ENCODE results near the gene AGPAT4. TPM values are rescaled to one million over a fixed set of nuclear protein-coding genes. Genes with fewer than 3 reads are reported as not detected.

Gene AGPAT4
- total RNA-seq, 2 donors from 2014 or later, result 7.6 to 12.1 TPM

DNA sequence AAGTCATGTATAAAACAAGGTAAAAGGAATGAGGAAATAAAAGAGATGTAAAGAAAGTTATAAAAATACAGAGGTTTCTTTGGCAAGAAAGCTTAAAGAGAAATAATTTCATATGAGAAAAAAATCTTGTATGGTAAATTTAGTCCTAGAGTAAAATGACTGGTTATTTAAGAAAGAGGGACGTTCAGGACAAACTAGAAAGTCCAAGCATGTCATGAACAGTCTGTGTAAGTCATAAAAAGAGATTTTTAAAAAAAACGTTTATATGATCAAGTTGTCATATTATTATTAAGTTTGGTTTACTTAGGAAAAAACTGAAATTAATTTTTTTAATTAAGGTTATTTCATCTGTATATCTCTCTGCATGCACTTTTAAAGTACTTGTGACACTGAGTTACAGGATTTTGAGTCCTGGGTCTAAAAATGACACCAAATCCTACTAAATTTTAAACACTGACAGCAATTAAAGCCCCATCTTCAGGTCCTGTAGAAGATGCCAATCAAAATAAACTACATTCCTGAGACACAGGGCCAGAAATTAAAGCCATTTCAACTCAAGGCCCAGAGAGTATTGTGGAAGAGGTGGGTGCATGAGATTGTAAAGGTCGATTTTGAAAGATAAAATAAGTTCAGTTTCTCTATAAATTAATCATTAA lies 62.4 kb downstream of the AGPAT4 start:
- ATAC-seq (no peak), DNase-seq (ENCODE audit: low spot score) (no peak)
- peaks cover 15 to 23% of the 10 kb centered on the region in 2 donors for H3K4me1 Mint-ChIP-seq (ENCODE audit: low read depth in 2 of 2)
- no peaks in the 10 kb centered on the region for H3K27me3 Mint-ChIP-seq
- H3K36me3 Mint-ChIP-seq, result peaks cover 14% of the 10 kb centered on the region
- no peaks in the 10 kb centered on the region for H3K9me3 Mint-ChIP-seq
- no peak overlapping the region for H3K27ac Mint-ChIP-seq
- no peak overlapping the region for H3K4me3 Mint-ChIP-seq

DNA sequence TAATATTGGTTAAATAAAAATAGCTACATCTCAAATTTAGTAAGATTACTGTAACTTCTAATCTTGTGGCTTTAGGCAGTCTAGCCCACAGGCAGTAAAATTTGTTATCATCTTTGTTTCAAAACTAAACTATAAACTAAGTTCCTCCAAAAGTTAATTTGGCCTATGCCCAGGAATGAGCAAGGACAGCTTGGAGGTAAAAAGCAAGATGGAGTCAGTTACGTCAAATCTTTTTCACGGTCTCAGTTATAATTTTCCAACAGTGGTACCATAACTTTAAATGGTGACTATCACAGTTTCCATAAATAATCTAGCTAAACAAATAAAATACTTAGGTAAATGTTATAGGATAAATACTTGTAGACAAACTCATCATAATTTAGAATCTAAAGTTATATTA lies 63.0 kb downstream of the AGPAT4 start:
- Mint-ChIP-seq H3K27me3 (no peaks in the 10 kb centered on the region), H3K27ac (no peak overlapping the region), H3K36me3 (peaks cover 14% of the 10 kb centered on the region)

DNA sequence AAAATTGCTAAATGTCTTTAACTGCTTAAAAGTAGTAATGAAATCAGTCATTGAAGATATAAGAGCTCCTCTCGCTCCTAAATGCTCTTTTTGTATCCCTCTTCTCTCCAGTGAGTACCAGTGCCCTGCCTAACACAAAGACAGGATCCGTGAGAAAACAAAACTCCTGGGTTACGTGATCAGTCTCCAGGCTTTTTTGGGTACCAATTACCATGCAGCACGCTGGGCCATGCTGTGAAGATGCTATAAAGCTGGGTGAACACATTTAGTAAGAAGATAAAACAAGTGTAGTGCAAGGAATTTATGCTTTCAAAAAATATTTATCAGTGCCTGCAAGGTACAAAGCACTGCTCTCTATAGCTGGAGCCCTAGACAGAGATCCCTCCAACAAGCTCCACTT lies 66.7 kb downstream of the AGPAT4 start:
- ATAC-seq, result no peak
- no peaks in the 10 kb centered on the region for H3K9me3 Mint-ChIP-seq
- H3K36me3 Mint-ChIP-seq, result peaks cover 10% of the 10 kb centered on the region
- H3K27ac Mint-ChIP-seq, result no peak overlapping the region
- no peak for DNase-seq (ENCODE audit: low spot score)
- peaks cover 15 to 29% of the 10 kb centered on the region in 2 donors for H3K4me1 Mint-ChIP-seq (ENCODE audit: low read depth in 2 of 2)
- no peak overlapping the region for H3K4me3 Mint-ChIP-seq
- no peaks in the 10 kb centered on the region for H3K27me3 Mint-ChIP-seq

More for the DNA sequence above, 63.0 kb downstream of the AGPAT4 start:
- peaks cover 15 to 23% of the 10 kb centered on the region in 2 donors for H3K4me1 Mint-ChIP-seq (ENCODE audit: low read depth in 2 of 2)
- H3K4me3 Mint-ChIP-seq, result no peak overlapping the region
- DNase-seq (ENCODE audit: low spot score), result no peak
- no peak for ATAC-seq
- no peaks in the 10 kb centered on the region for H3K9me3 Mint-ChIP-seq

DNA sequence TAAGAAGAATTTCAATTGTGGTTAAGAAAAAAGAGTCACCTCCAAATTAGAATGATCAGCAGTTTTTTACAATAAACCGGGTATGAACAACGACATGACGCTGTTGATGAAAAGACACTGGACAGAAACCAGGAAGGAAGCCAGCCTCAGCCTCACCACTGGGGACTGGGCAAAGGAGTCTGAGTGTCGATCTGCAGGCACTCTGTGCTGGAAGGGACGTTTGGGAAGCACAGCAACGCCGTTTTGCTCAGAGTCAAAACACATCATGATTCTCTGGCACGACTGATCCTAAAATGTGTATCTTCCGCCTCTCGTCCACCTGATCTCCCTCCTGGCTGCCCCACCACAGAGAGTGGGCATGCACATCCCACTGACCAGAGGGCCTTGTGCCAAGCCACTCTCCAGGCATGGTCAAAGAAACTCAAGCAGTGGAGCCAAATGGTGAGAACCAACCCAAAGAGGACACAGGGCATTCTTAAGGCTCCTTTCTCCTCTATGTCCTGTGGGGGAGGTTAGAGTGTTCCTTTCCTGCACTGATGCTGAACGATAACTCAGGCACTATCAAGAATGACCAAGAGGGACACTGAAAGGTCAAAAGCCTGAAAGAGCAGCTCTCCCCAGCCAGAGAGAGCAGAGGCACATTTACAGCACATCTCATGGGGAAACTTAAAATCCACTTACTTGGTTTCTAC lies 68.8 kb downstream of the AGPAT4 start:
- no peak overlapping the region for H3K4me3 Mint-ChIP-seq
- H3K4me1 Mint-ChIP-seq (ENCODE audit: low read depth in 2 of 2), result peaks cover 26 to 45% of the 10 kb centered on the region in 2 donors
- H3K36me3 Mint-ChIP-seq, result no peaks in the 10 kb centered on the region
- DNase-seq (ENCODE audit: low spot score) (no peak), ATAC-seq (no peak)
- H3K9me3 Mint-ChIP-seq, result no peaks in the 10 kb centered on the region
- H3K27me3 Mint-ChIP-seq, result no peaks in the 10 kb centered on the region
- no peak overlapping the region for H3K27ac Mint-ChIP-seq

DNA sequence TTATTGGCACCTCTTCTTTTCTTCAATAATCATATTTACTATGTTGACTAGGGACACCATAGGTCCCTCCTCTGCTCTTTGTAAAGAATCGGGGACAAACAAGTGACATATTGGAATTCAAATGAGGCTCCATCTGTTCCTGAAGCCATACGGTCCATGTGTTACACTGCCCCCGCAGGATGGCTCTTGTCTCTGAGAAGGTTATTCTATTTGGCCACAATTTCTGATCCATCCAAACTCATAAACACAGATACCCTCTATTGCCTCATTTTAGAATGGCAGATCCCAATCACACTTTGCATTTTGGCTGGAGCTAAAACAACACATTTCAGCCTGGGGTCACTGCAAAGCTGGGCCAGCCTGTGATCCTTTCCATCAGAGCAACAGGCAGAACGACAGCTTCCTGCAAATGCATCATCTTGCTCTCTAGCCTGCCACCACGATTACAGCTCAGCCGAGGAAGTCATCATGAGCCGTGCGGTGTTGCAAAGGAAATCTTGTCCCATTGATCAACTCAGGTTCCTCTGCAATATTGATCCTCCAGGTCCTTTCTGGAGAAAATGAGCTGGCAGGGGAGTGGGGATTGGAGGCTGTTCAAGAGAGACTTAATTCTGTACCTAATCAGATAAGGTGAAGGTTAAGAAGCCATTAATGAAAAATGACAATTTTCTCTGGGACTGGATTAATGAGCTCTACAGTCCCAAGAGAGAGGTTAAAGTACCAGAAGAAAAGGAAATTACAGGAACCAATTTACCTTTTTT lies 73.1 kb downstream of the AGPAT4 start:
- Mint-ChIP-seq H3K36me3 (no peaks in the 10 kb centered on the region), H3K4me1 (ENCODE audit: low read depth in 2 of 2) (peaks cover 11 to 38% of the 10 kb centered on the region in 2 donors), H3K9me3 (no peaks in the 10 kb centered on the region), H3K27me3 (no peaks in the 10 kb centered on the region), H3K27ac (no peak overlapping the region), H3K4me3 (no peak overlapping the region)
- no peak for ATAC-seq
- DNase-seq (ENCODE audit: low spot score), result no peak

DNA sequence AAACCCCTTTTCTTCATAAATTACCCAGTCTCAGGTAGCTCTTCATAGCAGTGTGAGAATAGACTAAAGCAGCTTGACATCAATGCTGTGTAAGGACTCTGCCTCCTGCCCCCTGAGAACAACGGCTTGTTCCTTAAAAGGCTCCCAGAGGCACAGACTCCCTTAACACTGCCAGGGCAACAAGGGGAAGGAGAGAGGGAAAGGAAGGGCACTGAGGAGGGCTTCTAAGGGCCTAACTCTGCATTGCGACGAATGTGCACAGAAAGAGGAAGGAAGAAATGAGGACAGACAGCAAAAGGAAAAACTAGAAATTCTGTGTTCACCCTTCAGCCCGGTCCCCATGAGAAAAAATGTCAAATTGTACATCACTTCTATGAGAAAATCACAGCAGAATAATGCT lies 74.0 kb downstream of the AGPAT4 start:
- no peak overlapping the region for H3K27ac Mint-ChIP-seq
- no peak for DNase-seq (ENCODE audit: low spot score)
- no peaks in the 10 kb centered on the region for H3K9me3 Mint-ChIP-seq
- H3K36me3 Mint-ChIP-seq, result no peaks in the 10 kb centered on the region
- H3K27me3 Mint-ChIP-seq, result no peaks in the 10 kb centered on the region
- H3K4me1 Mint-ChIP-seq (ENCODE audit: low read depth in 2 of 2), result peaks cover 11 to 33% of the 10 kb centered on the region in 2 donors
- no peak overlapping the region for H3K4me3 Mint-ChIP-seq
- no peak for ATAC-seq

DNA sequence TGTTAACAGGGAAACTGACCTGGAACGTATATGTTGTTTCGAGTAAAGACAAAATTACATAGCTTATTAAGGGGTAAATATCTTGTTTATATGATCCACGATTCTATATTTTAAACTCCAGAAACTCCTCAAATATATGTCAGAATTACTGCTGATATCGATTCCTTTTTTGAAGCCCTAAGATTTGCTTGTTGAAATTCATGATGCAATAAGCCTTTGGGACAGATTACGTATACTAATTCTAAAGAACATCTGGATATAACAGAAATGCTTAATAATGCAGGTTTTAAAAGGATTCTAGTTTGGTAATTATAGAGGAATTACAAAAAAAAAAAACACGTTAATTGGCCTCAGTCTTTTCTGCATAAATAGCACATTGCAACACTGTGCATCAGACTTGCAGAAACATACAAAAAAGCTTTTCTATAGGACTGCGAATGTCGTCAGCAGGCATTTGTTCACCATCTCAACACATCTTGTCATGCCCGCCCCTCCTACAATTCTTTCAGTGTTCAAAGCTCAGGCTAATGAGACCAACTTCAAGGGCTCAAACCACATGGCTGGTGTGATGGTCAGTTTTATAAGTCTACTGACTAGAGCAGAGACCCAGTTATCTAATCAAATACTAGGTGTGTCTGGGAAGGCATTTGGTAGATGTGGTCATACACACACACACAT lies 74.9 kb downstream of the AGPAT4 start:
- no peak for ATAC-seq
- peaks cover 4% of the 10 kb centered on the region for H3K36me3 Mint-ChIP-seq
- DNase-seq (ENCODE audit: low spot score), result no peak
- H3K27me3 Mint-ChIP-seq, result no peaks in the 10 kb centered on the region
- H3K27ac Mint-ChIP-seq, result no peak overlapping the region
- H3K4me3 Mint-ChIP-seq, result no peak overlapping the region
- peaks cover 4% of the 10 kb centered on the region for H3K9me3 Mint-ChIP-seq
- peaks cover 11 to 27% of the 10 kb centered on the region in 2 donors for H3K4me1 Mint-ChIP-seq (ENCODE audit: low read depth in 2 of 2)

DNA sequence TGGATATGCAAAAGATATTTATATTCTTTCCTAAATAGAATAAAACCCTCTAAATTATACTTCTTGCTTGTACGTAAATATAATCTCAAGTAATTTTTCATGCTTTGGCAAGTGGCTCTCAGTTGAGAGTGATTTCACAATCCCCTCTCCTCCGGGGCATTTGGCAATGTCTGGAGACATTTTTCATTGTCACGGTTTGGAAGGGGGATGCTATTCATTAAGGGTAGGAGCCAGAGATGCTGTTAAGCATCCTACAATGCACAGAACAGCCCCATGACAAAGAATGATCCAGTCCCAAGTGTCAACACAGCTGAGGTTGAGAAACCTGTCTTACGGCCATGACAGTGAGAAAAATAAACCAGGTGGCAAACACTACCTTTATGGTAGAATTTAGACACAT lies 75.7 kb downstream of the AGPAT4 start:
- Mint-ChIP-seq H3K9me3 (peaks cover 4% of the 10 kb centered on the region), H3K4me1 (ENCODE audit: low read depth in 2 of 2) (peaks cover 11 to 27% of the 10 kb centered on the region in 2 donors), H3K4me3 (no peak overlapping the region), H3K36me3 (peaks cover 6% of the 10 kb centered on the region), H3K27ac (no peak overlapping the region), H3K27me3 (no peaks in the 10 kb centered on the region)
- DNase-seq (ENCODE audit: low spot score) (no peak), ATAC-seq (no peak)

DNA sequence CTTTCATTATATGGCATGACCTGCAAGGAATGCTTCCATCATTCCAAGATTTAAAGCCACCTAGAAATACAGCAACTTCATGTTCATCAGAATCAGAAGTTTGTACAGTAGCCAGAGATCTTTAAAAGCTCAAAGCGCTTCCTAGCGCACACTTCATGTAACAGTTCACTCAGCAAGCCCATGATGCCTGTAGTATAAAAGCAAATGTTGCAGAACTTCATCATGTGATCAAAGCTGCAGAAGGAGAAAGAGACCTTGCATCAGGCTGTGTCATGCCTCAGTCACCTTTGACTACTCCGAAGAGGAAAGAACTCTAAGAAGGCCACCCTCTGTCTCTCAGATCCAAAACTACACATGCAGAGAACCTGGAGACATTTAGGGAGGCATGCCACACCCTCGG lies 78.5 kb downstream of the AGPAT4 start:
- Mint-ChIP-seq H3K27me3 (no peaks in the 10 kb centered on the region), H3K27ac (no peak overlapping the region), H3K4me3 (no peak overlapping the region), H3K36me3 (peaks cover 21% of the 10 kb centered on the region), H3K9me3 (peaks cover 12% of the 10 kb centered on the region), H3K4me1 (ENCODE audit: low read depth in 2 of 2) (peaks cover 3 to 8% of the 10 kb centered on the region in 2 donors)
- ATAC-seq, result no peak
- DNase-seq (ENCODE audit: low spot score), result no peak

DNA sequence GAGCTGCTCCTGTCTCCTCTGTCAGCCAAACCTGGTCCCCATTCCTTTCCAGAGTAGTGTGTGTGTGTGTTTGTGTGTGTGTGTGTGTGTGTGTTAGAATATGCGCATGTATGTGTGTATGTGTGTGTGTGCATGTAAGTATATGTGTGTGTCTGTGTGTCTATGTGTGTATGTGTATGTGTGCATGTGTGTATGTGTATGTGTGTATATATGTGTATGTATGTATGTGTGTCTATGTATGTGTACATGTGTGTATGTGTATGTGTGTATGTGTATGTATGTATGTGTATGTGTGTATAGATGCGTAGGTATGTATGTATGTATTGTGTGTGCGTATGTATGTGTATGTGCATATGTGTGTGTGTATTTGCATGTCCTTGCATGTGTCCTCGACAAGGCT lies 79.5 kb downstream of the AGPAT4 start:
- Mint-ChIP-seq H3K27ac (no peak overlapping the region), H3K4me1 (ENCODE audit: low read depth in 2 of 2) (peaks cover under 1 to 5% of the 10 kb centered on the region in 2 donors), H3K36me3 (peaks cover 21% of the 10 kb centered on the region), H3K27me3 (no peaks in the 10 kb centered on the region), H3K4me3 (no peak overlapping the region), H3K9me3 (peaks cover 12% of the 10 kb centered on the region)
- DNase-seq (ENCODE audit: low spot score) (no peak), ATAC-seq (no peak)

DNA sequence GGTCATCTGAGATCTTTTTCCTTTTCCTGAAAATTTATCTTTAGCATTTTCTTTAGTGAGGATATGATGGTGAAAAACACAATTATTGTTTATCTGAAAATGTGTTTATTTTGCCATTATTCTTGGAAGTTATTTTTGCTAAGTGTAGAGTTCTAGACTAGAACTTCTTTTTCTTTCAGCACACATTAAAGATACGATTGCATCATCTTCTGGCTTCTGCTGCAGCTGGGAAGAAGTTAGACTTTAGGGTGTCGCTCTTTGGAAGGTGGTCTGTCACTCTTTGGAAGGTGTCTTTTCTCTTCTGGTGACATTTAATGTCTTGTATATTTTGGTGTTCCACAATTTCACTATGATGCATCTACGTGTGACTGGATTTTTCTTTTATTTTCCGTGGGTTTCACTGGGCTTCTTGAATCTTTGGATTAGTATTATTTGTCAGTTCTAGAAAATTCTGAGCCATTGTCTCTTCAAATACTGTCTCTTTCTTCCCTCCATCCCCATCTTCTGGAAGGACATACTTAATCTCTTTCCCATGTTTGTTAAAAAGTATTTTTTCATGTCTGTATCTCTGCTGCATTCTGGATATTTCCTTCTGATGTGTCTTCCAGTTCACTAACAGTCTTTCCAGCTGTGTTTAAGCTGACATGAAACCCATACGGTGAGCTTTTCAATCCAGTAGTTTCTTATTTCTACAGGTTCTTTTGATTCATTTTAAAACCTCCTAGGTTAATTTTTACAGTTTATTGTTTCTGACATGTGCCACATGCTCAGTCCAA lies 81.0 kb downstream of the AGPAT4 start:
- Mint-ChIP-seq H3K4me1 (ENCODE audit: low read depth in 2 of 2) (peaks cover 0 to 5% of the 10 kb centered on the region in 2 donors), H3K27ac (no peak overlapping the region), H3K4me3 (no peak overlapping the region), H3K9me3 (peaks cover 12% of the 10 kb centered on the region), H3K27me3 (no peaks in the 10 kb centered on the region), H3K36me3 (peaks cover 21% of the 10 kb centered on the region)
- ATAC-seq (no peak), DNase-seq (ENCODE audit: low spot score) (no peak)

DNA sequence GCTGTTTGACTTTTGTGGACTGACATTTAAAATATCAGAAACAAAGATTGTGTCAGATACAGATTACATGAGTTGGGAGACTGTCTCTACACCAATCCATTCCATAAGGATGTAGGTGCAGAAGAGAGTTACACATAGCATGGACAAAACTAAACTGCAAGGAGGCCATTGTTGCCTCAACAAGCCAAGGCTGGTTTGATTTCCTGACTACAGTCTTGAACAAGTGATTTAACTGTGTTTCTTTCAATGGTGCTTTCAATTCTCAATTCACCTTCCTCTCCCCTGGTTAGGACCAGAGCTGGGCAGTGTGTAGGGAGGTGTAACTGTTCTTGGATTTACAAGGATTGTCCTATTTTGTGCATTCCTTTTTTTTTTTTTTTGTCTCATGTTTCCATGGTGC lies 82.2 kb downstream of the AGPAT4 start:
- peaks cover 6 to 11% of the 10 kb centered on the region in 2 donors for H3K4me1 Mint-ChIP-seq (ENCODE audit: low read depth in 2 of 2)
- H3K27ac Mint-ChIP-seq, result no peak overlapping the region
- DNase-seq (ENCODE audit: low spot score) (no peak), ATAC-seq (no peak)
- H3K36me3 Mint-ChIP-seq, result peaks cover 26% of the 10 kb centered on the region
- H3K27me3 Mint-ChIP-seq, result no peaks in the 10 kb centered on the region
- H3K4me3 Mint-ChIP-seq, result no peak overlapping the region
- H3K9me3 Mint-ChIP-seq, result peaks cover 12% of the 10 kb centered on the region

DNA sequence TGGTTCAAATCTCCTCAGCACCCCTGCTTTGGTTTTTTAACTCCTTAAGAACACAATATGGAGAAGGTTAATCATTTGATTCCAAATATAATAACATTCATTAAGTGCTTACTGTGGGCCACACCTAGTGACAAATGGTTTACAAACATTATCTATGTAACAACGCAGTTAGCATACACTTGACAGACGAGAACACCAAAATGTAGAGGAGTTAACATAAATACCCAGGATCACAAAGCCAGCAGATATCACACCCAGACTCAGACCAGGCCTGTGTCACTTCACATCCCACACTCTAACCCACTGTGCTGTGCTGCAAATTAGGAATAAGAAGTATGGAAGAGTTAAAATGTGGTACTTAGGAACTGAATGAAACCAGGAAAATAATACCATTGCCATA lies 82.9 kb downstream of the AGPAT4 start:
- no peak overlapping the region for H3K4me3 Mint-ChIP-seq
- DNase-seq (ENCODE audit: low spot score) (no peak), ATAC-seq (no peak)
- H3K27me3 Mint-ChIP-seq, result peaks cover 0 to 4% of the 10 kb centered on the region in 2 donors
- H3K9me3 Mint-ChIP-seq, result peaks cover 12% of the 10 kb centered on the region
- peaks cover 13 to 18% of the 10 kb centered on the region in 2 donors for H3K4me1 Mint-ChIP-seq (ENCODE audit: low read depth in 2 of 2)
- no peak overlapping the region for H3K27ac Mint-ChIP-seq
- H3K36me3 Mint-ChIP-seq, result peaks cover 26% of the 10 kb centered on the region
